H9 (cell line): Measurements from ENCODE around the gene SLC47A1. TPM values are rescaled to one million over a fixed set of nuclear protein-coding genes. Genes with fewer than 3 reads are reported as not detected.

ENCODE experiments used
- DNase-seq: peaks from one replicate; pipeline ENCODE4 v3.0.0-alpha.2; 2017
- H2AFZ ChIP-seq: one replicate; pipeline ENCODE4 v1.6.1; 2013; ENCODE audit warnings: mild to moderate bottlenecking, low read length, control low read depth, moderate library complexity
- H2AK5ac ChIP-seq: 2 replicates; pipeline ENCODE4 v1.6.1; 2013; ENCODE audit warnings: low read length, control low read depth, mixed read lengths; ENCODE audit not compliant: insufficient read length
- H2BK120ac ChIP-seq: one replicate; pipeline ENCODE4 v1.6.1; 2013; ENCODE audit warnings: low read depth, mild to moderate bottlenecking, low read length, control low read depth, inconsistent platforms; ENCODE audit not compliant: poor library complexity, severe bottlenecking
- H2BK12ac ChIP-seq: 2 replicates; pipeline ENCODE4 v1.6.1; 2013; ENCODE audit warnings: low read length, control low read depth, mixed read lengths, low read depth; ENCODE audit not compliant: insufficient read length
- H2BK15ac ChIP-seq: 2 replicates; pipeline ENCODE4 v1.6.1; 2013; ENCODE audit warnings: low read depth, low read length, control low read depth
- H2BK20ac ChIP-seq: one replicate; pipeline ENCODE4 v1.6.1; 2013; ENCODE audit warnings: low read depth, mild to moderate bottlenecking, low read length, control low read depth, inconsistent platforms; ENCODE audit not compliant: poor library complexity, severe bottlenecking
- H2BK5ac ChIP-seq: 2 replicates; pipeline ENCODE4 v1.6.1; 2013; ENCODE audit warnings: low read length, control low read depth, mixed read lengths; ENCODE audit not compliant: insufficient read length
- H3K14ac ChIP-seq: 2 replicates; pipeline ENCODE4 v1.6.1; 2013; ENCODE audit warnings: low read length, control low read depth; ENCODE audit not compliant: insufficient read depth
- H3K18ac ChIP-seq: 2 replicates; pipeline ENCODE4 v1.6.1; 2013; ENCODE audit warnings: low read depth, mild to moderate bottlenecking, mixed read lengths, low read length, control low read depth; ENCODE audit not compliant: insufficient read length
- H3K23ac ChIP-seq: 2 replicates; pipeline ENCODE4 v1.6.1; 2013; ENCODE audit warnings: low read length, control low read depth, mixed read lengths, low read depth; ENCODE audit not compliant: insufficient read length
- H3K23me2 ChIP-seq: 2 replicates; pipeline ENCODE4 v1.6.1; 2013; ENCODE audit warnings: low read depth, mild to moderate bottlenecking, mixed read lengths, low read length, control low read depth; ENCODE audit not compliant: insufficient read length, poor library complexity, severe bottlenecking
- H3K27ac ChIP-seq: 2 replicates; pipeline ENCODE4 v1.5.1; 2013; ENCODE audit warnings: low read length, control low read depth, mixed read lengths, low read depth; ENCODE audit not compliant: insufficient read length
- H3K27me3 ChIP-seq: 2 replicates; pipeline ENCODE4 v1.6.1; 2013; ENCODE audit warnings: low read length, control low read depth, inconsistent platforms; ENCODE audit not compliant: insufficient read depth
- H3K4ac ChIP-seq: 2 replicates; pipeline ENCODE4 v1.6.1; 2013; ENCODE audit warnings: low read depth, mild to moderate bottlenecking, control low read depth, inconsistent platforms, low read length, moderate library complexity
- H3K4me1 ChIP-seq: 2 replicates; pipeline ENCODE4 v1.6.1; 2013; ENCODE audit warnings: low read length, control low read depth, inconsistent platforms; ENCODE audit not compliant: insufficient read depth
- H3K4me2 ChIP-seq: 2 replicates; pipeline ENCODE4 v1.6.1; 2013; ENCODE audit warnings: low read length, control low read depth, mixed read lengths; ENCODE audit not compliant: insufficient read length, insufficient read depth
- H3K56ac ChIP-seq: 2 replicates; pipeline ENCODE4 v1.6.1; 2013; ENCODE audit warnings: low read depth, mild to moderate bottlenecking, mixed read lengths, low read length, control low read depth; ENCODE audit not compliant: insufficient read length
- H3K79me1 ChIP-seq: 2 replicates; pipeline ENCODE4 v1.6.1; 2013; ENCODE audit warnings: low read depth, mild to moderate bottlenecking, moderate library complexity, low read length, control low read depth, inconsistent platforms; ENCODE audit not compliant: insufficient read depth, poor library complexity, severe bottlenecking
- H3K79me2 ChIP-seq: 2 replicates; pipeline ENCODE4 v1.6.1; 2013; ENCODE audit warnings: low read length, control low read depth, inconsistent platforms; ENCODE audit not compliant: insufficient read depth
- H3K9ac ChIP-seq: 2 replicates; pipeline ENCODE4 v1.6.1; 2013; ENCODE audit warnings: low read length, control low read depth, mixed read lengths; ENCODE audit not compliant: insufficient read length; ENCODE audit errors: extremely low read depth
- H3K9me3 ChIP-seq: one replicate; pipeline ENCODE4 v1.6.1; 2013; ENCODE audit warnings: low read depth, low read length, inconsistent platforms; ENCODE audit not compliant: control insufficient read depth
- H3T11ph ChIP-seq: one replicate; pipeline ENCODE4 v1.6.1; 2013; ENCODE audit warnings: mild to moderate bottlenecking, low read length, control low read depth, inconsistent platforms
- H4K20me1 ChIP-seq: one replicate; pipeline ENCODE4 v1.6.1; 2013; ENCODE audit not compliant: control insufficient read depth, insufficient read length, insufficient read depth
- H4K5ac ChIP-seq: 2 replicates; pipeline ENCODE4 v1.6.1; 2013; ENCODE audit warnings: low read depth, mild to moderate bottlenecking, mixed read lengths, low read length, control low read depth; ENCODE audit not compliant: insufficient read length
- H4K8ac ChIP-seq: replicated peaks from 2 replicates; pipeline ENCODE4 v1.6.1; 2013; ENCODE audit warnings: low read length, control low read depth, mixed read lengths, low read depth; ENCODE audit not compliant: insufficient read length
- H4K91ac ChIP-seq: 2 replicates; pipeline ENCODE4 v1.6.1; 2013; ENCODE audit warnings: low read depth, mild to moderate bottlenecking, moderate library complexity, mixed read lengths, low read length, control low read depth; ENCODE audit not compliant: insufficient read length
- H3K27ac Mint-ChIP-seq, 3 experiments: 2 replicates in 2 of 3; 3 replicates in 1 of 3; pipeline ENCODE4 v1.8.0; 2020 to 2021; ENCODE audit warnings: mixed read lengths in 3 of 3, mild to moderate bottlenecking in 1 of 3, moderate library complexity in 1 of 3
- H3K27me3 Mint-ChIP-seq: 2 replicates; pipeline ENCODE4 v1.8.0; 2021; ENCODE audit warnings: low read depth, mild to moderate bottlenecking, moderate library complexity, mixed read lengths
- H3K36me3 Mint-ChIP-seq, 3 experiments: 2 replicates in 2 of 3; 3 replicates in 1 of 3; pipeline ENCODE4 v1.8.0; 2020 to 2021; ENCODE audit warnings: low read depth in 3 of 3, mixed read lengths in 3 of 3; ENCODE audit not compliant: insufficient read depth in 1 of 3
- H3K4me1 Mint-ChIP-seq, 2 experiments: 2 replicates each; pipeline ENCODE4 v1.8.0; 2020; ENCODE audit warnings: mixed read lengths in 2 of 2
- H3K4me3 Mint-ChIP-seq, 2 experiments: 2 replicates in 1 of 2; 3 replicates in 1 of 2; pipeline ENCODE4 v1.8.0; 2020 to 2021; ENCODE audit warnings: mild to moderate bottlenecking in 2 of 2, mixed read lengths in 2 of 2, moderate library complexity in 1 of 2
- H3K9me3 Mint-ChIP-seq, 2 experiments: 2 replicates in 1 of 2; 3 replicates in 1 of 2; pipeline ENCODE4 v1.8.0; 2020; ENCODE audit warnings: mild to moderate bottlenecking in 2 of 2, mixed read lengths in 2 of 2, moderate library complexity in 1 of 2
- WGBS: extraction: QIAGEN DNeasy Blood & Tissue Kit; methylation state at CpG from one replicate; pipeline ENCODE4 v1.1.7; 2013; ENCODE audit warnings: missing lambda C conversion rate, low lambda C conversion rate, mixed read lengths; ENCODE audit not compliant: insufficient read length; ENCODE audit errors: extremely low coverage; 5-methylcytosine and 5-hydroxymethylcytosine counted together
- total RNA-seq: library from RNA; stranded (reverse); gene quantifications from 2 replicates; pipeline ENCODE4 v1.2.1, GENCODE V29; 2021
- TF ChIP-seq, protein P1 (sequence below): fragments of 200-600 bp; sonication (generic); conservative IDR thresholded peaks from 3 replicates; pipeline ENCODE4 v1.8.0; 2021; ENCODE audit warnings: antibody characterized with exemption, mild to moderate bottlenecking

The SLC47A1 gene
- total RNA-seq, 1 experiment from 2014 or later: 4.0 TPM

DNA sequence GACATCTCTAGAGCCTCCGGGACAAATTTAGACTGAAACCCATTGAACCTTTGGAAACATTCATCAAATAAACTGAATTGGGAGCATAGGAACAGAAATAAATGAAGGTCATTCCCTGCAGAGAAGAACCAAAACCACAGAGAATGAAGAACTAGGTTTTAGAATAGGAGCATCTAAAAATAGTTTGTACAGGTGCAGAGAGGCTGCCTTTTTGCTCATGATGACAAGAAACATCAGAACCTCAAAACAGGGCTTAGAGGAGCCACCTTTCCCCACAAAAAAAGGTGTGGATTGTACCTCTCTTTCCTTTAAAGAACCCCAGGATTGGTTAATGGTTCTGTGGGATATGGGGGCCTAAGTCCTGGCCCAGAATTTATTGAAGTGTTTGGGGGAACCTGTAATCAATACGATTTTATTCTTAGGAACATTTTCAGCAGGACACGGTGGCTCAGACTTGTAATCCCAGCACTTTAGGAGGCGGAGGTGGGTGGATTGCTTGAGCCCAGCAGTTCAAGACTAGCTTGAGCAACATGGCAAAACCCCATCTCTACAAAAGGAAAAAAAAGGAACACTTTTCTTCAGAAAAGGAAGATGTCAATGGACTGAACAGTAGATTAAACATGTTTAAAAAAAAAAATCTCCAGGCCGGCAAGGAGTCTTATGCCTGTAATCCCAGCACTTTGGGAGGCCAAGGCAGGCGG lies 37.7 kb upstream of the SLC47A1 start:
- H3K23ac ChIP-seq: no peak overlapping the region
- H3K9ac ChIP-seq: no peak overlapping the region
- H4K8ac ChIP-seq: no peak overlapping the region
- DNase-seq: peak; percentile 12
- H4K5ac ChIP-seq: no peak overlapping the region
- H4K91ac ChIP-seq: no peak overlapping the region
- H2BK12ac ChIP-seq: no peak overlapping the region
- no peaks in the 10 kb centered on the region for H3K79me1 ChIP-seq
- H2BK20ac ChIP-seq: no peak overlapping the region
- H3K9me3 ChIP-seq: no peaks in the 10 kb centered on the region
- H3K4me2 ChIP-seq: no peak overlapping the region
- no peaks in the 10 kb centered on the region for H3K79me2 ChIP-seq
- H3K4me1 ChIP-seq: 0 out of 2 replicates have a peak, but pooled peaks cover 3% of the 10 kb centered on the region
- no peak overlapping the region for H3K18ac ChIP-seq
- no peak overlapping the region for H2BK15ac ChIP-seq
- no peaks in the 10 kb centered on the region for H3K27me3 ChIP-seq
- H3T11ph ChIP-seq: no peak overlapping the region
- H4K20me1 ChIP-seq: no peaks in the 10 kb centered on the region
- H3K9me3 Mint-ChIP-seq: no peaks in the 10 kb centered on the region; a peak in 2 of 5 replicates
- peaks cover 0 to 4% (median 0%) of the 10 kb centered on the region in 3 experiments; a peak in 1 of 7 replicates for H3K36me3 Mint-ChIP-seq
- no peak overlapping the region for H3K27ac ChIP-seq
- H3K27ac Mint-ChIP-seq: no peak overlapping the region; a peak in 1 of 7 replicates
- H3K14ac ChIP-seq: no peak overlapping the region
- H2AK5ac ChIP-seq: no peak overlapping the region
- no peaks in the 10 kb centered on the region for H3K23me2 ChIP-seq
- H3K4ac ChIP-seq: no peak overlapping the region; the same call in 1 of the 2 replicates
- no peak overlapping the region for H2BK5ac ChIP-seq
- no peak overlapping the region for H3K4me3 Mint-ChIP-seq
- H3K56ac ChIP-seq: no peak overlapping the region
- H2BK120ac ChIP-seq: no peak overlapping the region
- peaks cover 34 to 37% of the 10 kb centered on the region in 2 experiments for H3K4me1 Mint-ChIP-seq
- H2AFZ ChIP-seq: no peak overlapping the region
- H3K27me3 Mint-ChIP-seq: no peaks in the 10 kb centered on the region; the same call in 1 of the 2 replicates
- TF ChIP-seq, protein P1, sequence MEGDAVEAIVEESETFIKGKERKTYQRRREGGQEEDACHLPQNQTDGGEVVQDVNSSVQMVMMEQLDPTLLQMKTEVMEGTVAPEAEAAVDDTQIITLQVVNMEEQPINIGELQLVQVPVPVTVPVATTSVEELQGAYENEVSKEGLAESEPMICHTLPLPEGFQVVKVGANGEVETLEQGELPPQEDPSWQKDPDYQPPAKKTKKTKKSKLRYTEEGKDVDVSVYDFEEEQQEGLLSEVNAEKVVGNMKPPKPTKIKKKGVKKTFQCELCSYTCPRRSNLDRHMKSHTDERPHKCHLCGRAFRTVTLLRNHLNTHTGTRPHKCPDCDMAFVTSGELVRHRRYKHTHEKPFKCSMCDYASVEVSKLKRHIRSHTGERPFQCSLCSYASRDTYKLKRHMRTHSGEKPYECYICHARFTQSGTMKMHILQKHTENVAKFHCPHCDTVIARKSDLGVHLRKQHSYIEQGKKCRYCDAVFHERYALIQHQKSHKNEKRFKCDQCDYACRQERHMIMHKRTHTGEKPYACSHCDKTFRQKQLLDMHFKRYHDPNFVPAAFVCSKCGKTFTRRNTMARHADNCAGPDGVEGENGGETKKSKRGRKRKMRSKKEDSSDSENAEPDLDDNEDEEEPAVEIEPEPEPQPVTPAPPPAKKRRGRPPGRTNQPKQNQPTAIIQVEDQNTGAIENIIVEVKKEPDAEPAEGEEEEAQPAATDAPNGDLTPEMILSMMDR: no peak
- WGBS: no CpG with 5 or more reads among the region's 6 CpGs
